PC-9 (cell line): ENCODE measurements around the gene FNDC3B.

Experiments
- EZH2 ChIP-seq: fragments of 200-600 bp; sonication (generic); IDR thresholded peaks from 2 replicates; pipeline ENCODE4 v1.8.0; 2017; ENCODE audit warnings: antibody characterized with exemption, low read depth
- TF ChIP-seq, protein P1 (sequence below): fragments of 200-600 bp; sonication (generic); conservative IDR thresholded peaks from 2 replicates; pipeline ENCODE4 v1.6.1; 2017; ENCODE audit warnings: mixed run types, antibody characterized with exemption, mild to moderate bottlenecking, moderate library complexity

DNA sequence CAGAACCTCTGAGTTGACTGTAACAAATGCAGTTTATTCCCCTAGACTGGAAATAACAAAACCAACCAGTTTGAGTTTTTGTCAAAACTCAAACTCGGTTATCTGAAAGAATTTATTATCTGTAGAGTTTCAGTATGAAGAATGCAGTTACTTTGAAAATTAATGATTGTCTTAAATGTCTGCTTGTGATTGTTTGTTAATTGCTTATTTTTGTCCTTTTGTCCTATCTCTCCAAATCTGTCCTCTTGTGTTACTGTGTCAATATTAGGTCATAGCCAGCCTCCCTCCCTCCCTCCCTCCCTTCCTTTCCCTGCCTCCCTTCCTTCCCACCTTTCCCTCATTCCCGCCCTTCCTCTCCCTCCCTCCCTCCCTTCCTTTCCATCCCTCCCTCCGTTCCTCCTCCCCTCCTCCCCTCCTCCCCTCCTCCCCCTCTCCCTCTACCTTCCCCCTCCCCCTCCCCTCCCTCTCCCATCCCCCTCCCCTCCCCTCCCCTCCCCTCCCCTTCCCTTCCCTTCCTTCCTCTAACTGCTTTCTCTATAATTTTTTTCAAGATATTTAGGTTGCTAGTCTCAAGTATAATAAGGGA lies 153.5 kb downstream of the FNDC3B start:
- TF ChIP-seq, protein P1, sequence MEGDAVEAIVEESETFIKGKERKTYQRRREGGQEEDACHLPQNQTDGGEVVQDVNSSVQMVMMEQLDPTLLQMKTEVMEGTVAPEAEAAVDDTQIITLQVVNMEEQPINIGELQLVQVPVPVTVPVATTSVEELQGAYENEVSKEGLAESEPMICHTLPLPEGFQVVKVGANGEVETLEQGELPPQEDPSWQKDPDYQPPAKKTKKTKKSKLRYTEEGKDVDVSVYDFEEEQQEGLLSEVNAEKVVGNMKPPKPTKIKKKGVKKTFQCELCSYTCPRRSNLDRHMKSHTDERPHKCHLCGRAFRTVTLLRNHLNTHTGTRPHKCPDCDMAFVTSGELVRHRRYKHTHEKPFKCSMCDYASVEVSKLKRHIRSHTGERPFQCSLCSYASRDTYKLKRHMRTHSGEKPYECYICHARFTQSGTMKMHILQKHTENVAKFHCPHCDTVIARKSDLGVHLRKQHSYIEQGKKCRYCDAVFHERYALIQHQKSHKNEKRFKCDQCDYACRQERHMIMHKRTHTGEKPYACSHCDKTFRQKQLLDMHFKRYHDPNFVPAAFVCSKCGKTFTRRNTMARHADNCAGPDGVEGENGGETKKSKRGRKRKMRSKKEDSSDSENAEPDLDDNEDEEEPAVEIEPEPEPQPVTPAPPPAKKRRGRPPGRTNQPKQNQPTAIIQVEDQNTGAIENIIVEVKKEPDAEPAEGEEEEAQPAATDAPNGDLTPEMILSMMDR = no peak
- TF ChIP-seq EZH2 = no peak
